SK-N-SH (cell line): ENCODE data around the gene BMP6.

Experiments
- CTCF ChIP-seq: fragments of 200-600 bp; sonication (generic); IDR thresholded peaks from 2 replicates; pipeline ENCODE4 v1.6.1; 2017; ENCODE audit warnings: antibody characterized with exemption, mild to moderate bottlenecking, moderate library complexity
- EZH2phosphoT487 ChIP-seq: fragments of 200-600 bp; sonication (generic); IDR thresholded peaks from 2 replicates; pipeline ENCODE4 v1.6.1; 2017; ENCODE audit warnings: low read depth, mixed run types, mild to moderate bottlenecking, antibody characterized with exemption, moderate library complexity, borderline replicate concordance
- FOSL2 ChIP-seq: IDR thresholded peaks from 2 replicates; pipeline ENCODE4 v1.4.0; 2012; ENCODE audit warnings: low read depth, mild to moderate bottlenecking, moderate library complexity, borderline replicate concordance
- FOXM1 ChIP-seq: IDR thresholded peaks from 2 replicates; pipeline ENCODE4 v1.4.0; 2012; ENCODE audit warnings: low read depth, mild to moderate bottlenecking
- GATA2 ChIP-seq: sonication (generic); formaldehyde crosslinking; IDR thresholded peaks from 2 replicates; pipeline ENCODE4 v1.5.0; 2020; ENCODE audit warnings: mild to moderate bottlenecking, missing genetic modification reagents
- MAX ChIP-seq: IDR thresholded peaks from 2 replicates; pipeline ENCODE4 v1.4.0; 2012; ENCODE audit warnings: low read depth
- RAD21 ChIP-seq: IDR thresholded peaks from 2 replicates; pipeline ENCODE4 v1.6.1; 2012; ENCODE audit warnings: mild to moderate bottlenecking, low read length
- RFX5 ChIP-seq: IDR thresholded peaks from 2 replicates; pipeline ENCODE4 v1.6.1; 2012; ENCODE audit warnings: mild to moderate bottlenecking, improper control_type of control experiment, low read length
- TAF1 ChIP-seq: IDR thresholded peaks from 2 replicates; pipeline ENCODE4 v1.6.1; 2012; ENCODE audit warnings: low read depth, mild to moderate bottlenecking, low read length, moderate library complexity, borderline replicate concordance
- USF1 ChIP-seq: IDR thresholded peaks from 2 replicates; pipeline ENCODE4 v1.4.0; 2012; ENCODE audit warnings: low read depth, borderline replicate concordance
- YY1 ChIP-seq: IDR thresholded peaks from 2 replicates; pipeline ENCODE4 v1.4.0; 2012; ENCODE audit warnings: low read depth, mild to moderate bottlenecking

GRCh38 chr6:7787731-7788130 is 61.8 kb downstream of the BMP6 start:
- TF ChIP-seq TAF1 (no peak), CTCF (no peak), FOSL2 (no peak), EZH2phosphoT487 (no peak), GATA2 (CRISPR knock-in tag) (no peak), MAX (no peak), FOXM1 (no peak), YY1 (no peak), RAD21 (no peak), RFX5 (no peak), USF1 (no peak)
